ENCODE results near the gene TLE5.
A peak's percentile ranks its signal among the peaks of the same experiment; 100 is the strongest.
"Not testable (repeated sequence)": the region's sequence is repeated elsewhere in the genome, so short reads cannot be mapped to it uniquely, and the experiment has no call there.

The TLE5 gene

GRCh38 chr19:3041761-3042620, 20.3 kb downstream of the TLE5 start:
- no peak for DNase-seq

- DNase-seq: no peak
Observed at GRCh38 chr19:3041327-3041726, 21.0 kb downstream of the TLE5 start.

GRCh38 chr19:3039641-3040077, 22.6 kb downstream of the TLE5 start:
- no peak for DNase-seq

GRCh38 chr19:3039125-3039524, 23.2 kb downstream of the TLE5 start:
- no peak for DNase-seq

- DNase-seq: no peak
Observed at GRCh38 chr19:3038214-3038613, 24.1 kb downstream of the TLE5 start.

GRCh38 chr19:3036977-3037544, 25.2 kb downstream of the TLE5 start:
- DNase-seq: not testable (repeated sequence)

GRCh38 chr19:3036119-3036976, 25.9 kb downstream of the TLE5 start:
- DNase-seq: peak; percentile 80

GRCh38 chr19:3035542-3036118, 26.7 kb downstream of the TLE5 start:
- peak; percentile 98 for DNase-seq

- DNase-seq: no peak
Observed at GRCh38 chr19:3034656-3035541, 27.4 kb downstream of the TLE5 start.

GRCh38 chr19:3034406-3034655, 28.0 kb downstream of the TLE5 start:
- DNase-seq: no peak

- DNase-seq: no peak
Observed at GRCh38 chr19:3033595-3034405, 28.5 kb downstream of the TLE5 start.

- no peak for DNase-seq
Observed at GRCh38 chr19:3031607-3031867, 30.8 kb downstream of the TLE5 start.

- DNase-seq: no peak
Observed at GRCh38 chr19:3029065-3029923, 33.0 kb downstream of the TLE5 start, which contains the start of gene TLE2. Gene TLE2, minus strand, starts transcription at chr19:3029280. Its CDS starts 376 bp downstream, at chr19:3028904.

GRCh38 chr19:3028305-3029064, 33.8 kb downstream of the TLE5 start:
- DNase-seq: no peak

GRCh38 chr19:3027981-3028304, 34.4 kb downstream of the TLE5 start:
- DNase-seq: no peak

- no peak for DNase-seq
Observed at GRCh38 chr19:3027292-3027691, 35.0 kb downstream of the TLE5 start.

- no peak for DNase-seq
Observed at GRCh38 chr19:3026768-3027167, 35.5 kb downstream of the TLE5 start.

- DNase-seq: no peak
Observed at GRCh38 chr19:3025549-3025886, 36.8 kb downstream of the TLE5 start.

GRCh38 chr19:3024870-3025548, 37.3 kb downstream of the TLE5 start:
- peak; percentile 14 for DNase-seq

- DNase-seq: no peak
Observed at GRCh38 chr19:3024509-3024869, 37.8 kb downstream of the TLE5 start.

Data from NCI-H524 treated with DMSO at 0.1 percent for 48 hours (cell line).